OCI-LY3 (cell line): ENCODE results near the gene FOXF2.

Experiments
- EZH2phosphoT487 ChIP-seq: fragments of 200-600 bp; shearing (Covaris generic); IDR thresholded peaks from 2 replicates; pipeline ENCODE4 v1.6.1; 2018; ENCODE audit warnings: antibody characterized with exemption, mixed run types, low read depth
- TF ChIP-seq, protein P1 (sequence below): fragments of 200-600, 300-600 bp; sonication (generic); IDR thresholded peaks from 2 replicates; pipeline ENCODE4 v1.5.1; 2014; ENCODE audit warnings: antibody characterized with exemption, low read length, low read depth

GRCh38 chr6:1384549-1385128 lies 4.7 kb upstream of the FOXF2 start:
- TF ChIP-seq, protein P1, sequence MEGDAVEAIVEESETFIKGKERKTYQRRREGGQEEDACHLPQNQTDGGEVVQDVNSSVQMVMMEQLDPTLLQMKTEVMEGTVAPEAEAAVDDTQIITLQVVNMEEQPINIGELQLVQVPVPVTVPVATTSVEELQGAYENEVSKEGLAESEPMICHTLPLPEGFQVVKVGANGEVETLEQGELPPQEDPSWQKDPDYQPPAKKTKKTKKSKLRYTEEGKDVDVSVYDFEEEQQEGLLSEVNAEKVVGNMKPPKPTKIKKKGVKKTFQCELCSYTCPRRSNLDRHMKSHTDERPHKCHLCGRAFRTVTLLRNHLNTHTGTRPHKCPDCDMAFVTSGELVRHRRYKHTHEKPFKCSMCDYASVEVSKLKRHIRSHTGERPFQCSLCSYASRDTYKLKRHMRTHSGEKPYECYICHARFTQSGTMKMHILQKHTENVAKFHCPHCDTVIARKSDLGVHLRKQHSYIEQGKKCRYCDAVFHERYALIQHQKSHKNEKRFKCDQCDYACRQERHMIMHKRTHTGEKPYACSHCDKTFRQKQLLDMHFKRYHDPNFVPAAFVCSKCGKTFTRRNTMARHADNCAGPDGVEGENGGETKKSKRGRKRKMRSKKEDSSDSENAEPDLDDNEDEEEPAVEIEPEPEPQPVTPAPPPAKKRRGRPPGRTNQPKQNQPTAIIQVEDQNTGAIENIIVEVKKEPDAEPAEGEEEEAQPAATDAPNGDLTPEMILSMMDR: no peak
- no peak for TF ChIP-seq EZH2phosphoT487
